Measurements from ENCODE around the gene FAM219B. TPM values are rescaled to one million over a fixed set of nuclear protein-coding genes. Genes with fewer than 3 reads are reported as not detected.

FAM219B gene
- total RNA-seq, 1 experiment from 2014 or later, result 99.6 TPM

GRCh38 chr15:74868059-74868458 lies 38.6 kb downstream of the FAM219B start:
- Mint-ChIP-seq H3K4me1 (peaks cover 34% of the 10 kb centered on the region), H3K27ac (peak overlapping the region; percentile 19; the same call in 1 of the 2 replicates), H3K4me3 (no peak overlapping the region), H3K9me3 (peaks cover 6% of the 10 kb centered on the region), H3K27me3 (ENCODE audit: low read depth) (no peaks in the 10 kb centered on the region), H3K36me3 (peaks cover 18% of the 10 kb centered on the region)
- ChIA-PET CTCF (no interaction called here), POLR2A (interaction anchor here (0.5 kb wide), 1 partner anchor 17 kb away, joined by 3 read pairs; no protein-coding TSS in a partner anchor)
- no peak for TF ChIP-seq CDX4 (CRISPR knock-in tag; IDR thresholded peaks at IDR 0.05; ENCODE audit: borderline replicate concordance)
- no peak for TF ChIP-seq TP53 (CRISPR knock-in tag; IDR thresholded peaks at IDR 0.05)
- TF ChIP-seq ATF2 (CRISPR knock-in tag; IDR thresholded peaks at IDR 0.05; ENCODE audit: borderline replicate concordance, low read depth), result no peak
- TF ChIP-seq ZNF416 (CRISPR knock-in tag; IDR thresholded peaks at IDR 0.05), result no peak
- no peak for TF ChIP-seq USF2 (CRISPR knock-in tag; IDR thresholded peaks at IDR 0.05)
- TF ChIP-seq SP1 (CRISPR knock-in tag; conservative IDR thresholded peaks at IDR 0.05), result no peak
- TF ChIP-seq PRRX2 (CRISPR knock-in tag; IDR thresholded peaks at IDR 0.05), result no peak
- TF ChIP-seq TEAD1 (CRISPR knock-in tag; IDR thresholded peaks at IDR 0.05), result no peak
- no peak for TF ChIP-seq HMGA2 (CRISPR knock-in tag; IDR thresholded peaks at IDR 0.05)
- TF ChIP-seq E2F1 (CRISPR knock-in tag; IDR thresholded peaks at IDR 0.05), result no peak
- no peak for TF ChIP-seq ZSCAN18 (CRISPR knock-in tag; IDR thresholded peaks at IDR 0.05)
- no peak for TF ChIP-seq TCF7 (CRISPR knock-in tag; IDR thresholded peaks at IDR 0.05; ENCODE audit: low read depth)
- no peak for TF ChIP-seq CTCF (IDR thresholded peaks at IDR 0.05)
- no peak for DNase-seq (ENCODE audit: low spot score)
- no peak for ATAC-seq

- TF ChIP-seq ZNF281 (CRISPR knock-in tag; IDR thresholded peaks at IDR 0.05) (no peak), ZNF671 (CRISPR knock-in tag; IDR thresholded peaks at IDR 0.05) (no peak)
- peak overlapping the region; percentile 85 for H3K27ac Mint-ChIP-seq
- H3K9me3 Mint-ChIP-seq, result peaks cover 6% of the 10 kb centered on the region
- H3K27me3 Mint-ChIP-seq (ENCODE audit: low read depth), result no peaks in the 10 kb centered on the region
- peaks cover 31% of the 10 kb centered on the region for H3K4me1 Mint-ChIP-seq
- no peak overlapping the region for H3K4me3 Mint-ChIP-seq
- ChIA-PET POLR2A (interaction anchor here (0.5 kb wide), 1 partner anchor 16 kb away, joined by 3 read pairs; no protein-coding TSS in a partner anchor), CTCF (interaction anchor here (0.9 kb wide), 1 partner anchor 34 kb away, joined by 3 read pairs; no protein-coding TSS in a partner anchor)
- ATAC-seq (no peak), DNase-seq (ENCODE audit: low spot score) (no peak)
- H3K36me3 Mint-ChIP-seq, result peaks cover 18% of the 10 kb centered on the region
These were observed 39.1 kb downstream of the FAM219B start for GRCh38 chr15:74867466-74868038.
